Left cardiac atrium (tissue), 4 donors: ENCODE data around the gene TMBIM4. TPM values are rescaled to one million over a fixed set of nuclear protein-coding genes. Genes with fewer than 3 reads are reported as not detected.
"Not testable (repeated sequence)": the region's sequence is repeated elsewhere in the genome, so short reads cannot be mapped to it uniquely, and the experiment has no call there.

Experiments
- ATAC-seq, 2 donors: fragments of 200-7000 bp; cut with Tn5 transposase; one replicate each; pipeline ENCODE4 v1.9.1; 2020; ENCODE audit warnings: mild to moderate bottlenecking in 2 of 2, moderate library complexity in 2 of 2
- DNase-seq: peaks from one replicate; pipeline ENCODE4 v3.0.0-alpha.2; 2020
- intact Hi-C, 2 donors: fragments of 100-400 bp; cut with DNase I; formaldehyde crosslinking; loops; one replicate each; pipeline versions ENCODE4 v1.14.1 to v1.15.1; 2022 to 2023
- total RNA-seq, 2 donors: library from RNA; stranded (reverse); fragmentation: NEBNext Ultra II Directional; extraction: Animal tissue kit (Norgen Biotek cat#: 25700); gene quantifications; one replicate each; pipeline ENCODE4 v1.2.1, GENCODE V29; 2021
- donor health status: DM: no; HTN: yes; CAD: no.
- donor health status: DM: no; HTN: yes; CAD: no; lungs with severe emphysema.
- donor health status: DM: yes; HTN: yes; CAD: no.
- donor health status: Dilated cardiomyopathy.

The TMBIM4 gene
- total RNA-seq, 2 donors from 2014 or later = 92.2 to 101 TPM

- peak; percentile 95 for DNase-seq
- intact Hi-C loops = no loop called here
- ATAC-seq = peak; percentile 92 to 94
These were observed 19.0 kb upstream of the TMBIM4 start, which contains the start of gene IRAK3 for GRCh38 chr12:66188584-66189485. Gene IRAK3, plus strand, starts transcription at chr12:66189214. Its CDS starts 86 bp downstream, at chr12:66189300.

GRCh38 chr12:66187821-66188220, 18.0 kb upstream of the TMBIM4 start:
- ATAC-seq = no peak
- no peak for DNase-seq
- intact Hi-C loops = no loop called here

- intact Hi-C loops = no loop called here
- ATAC-seq (no peak), DNase-seq (no peak)
These were observed 17.2 kb upstream of the TMBIM4 start for GRCh38 chr12:66187036-66187435.

GRCh38 chr12:66184822-66185221, 15.0 kb upstream of the TMBIM4 start:
- DNase-seq, ATAC-seq, intact Hi-C loops: not testable (repeated sequence)

- no peak for DNase-seq
- intact Hi-C loops = no loop called here
These were observed 13.2 kb upstream of the TMBIM4 start for GRCh38 chr12:66182956-66183355.

GRCh38 chr12:66176105-66176900, 6.5 kb upstream of the TMBIM4 start:
- intact Hi-C loops = loop anchor here in 1 of 2 donors (10.0 kb wide), 1 partner anchor 58 kb away; no protein-coding TSS in a partner anchor
- no peak for DNase-seq
- ATAC-seq = peak; percentile 57 to 68

More at GRCh38 chr12:66182956-66183355, 13.2 kb upstream of the TMBIM4 start:
- no peak for ATAC-seq

- not testable (repeated sequence) for DNase-seq, ATAC-seq
- intact Hi-C loops = loop anchor here in 1 of 2 donors (10.0 kb wide), 1 partner anchor 60 kb away; no protein-coding TSS in a partner anchor
These were observed 4.9 kb upstream of the TMBIM4 start for GRCh38 chr12:66174391-66175325.

- intact Hi-C loops = loop anchor here in 1 of 2 donors (10.0 kb wide), 1 partner anchor 64 kb away; no protein-coding TSS in a partner anchor
- no peak for DNase-seq
- ATAC-seq = no peak
These were observed 810 bp upstream of the TMBIM4 start for GRCh38 chr12:66170606-66171005.

- intact Hi-C loops = loop anchor here in 1 of 2 donors (10.0 kb wide), 1 partner anchor 136 kb away; the partner anchor contains the start of gene HELB
- DNase-seq = no peak
- ATAC-seq = no peak
These were observed 1.4 kb downstream of the TMBIM4 start for GRCh38 chr12:66168410-66168809.

GRCh38 chr12:66166561-66166960, 3.2 kb downstream of the TMBIM4 start:
- intact Hi-C loops = loop anchor here in 1 of 2 donors (10.0 kb wide), 1 partner anchor 138 kb away; the partner anchor contains the start of gene HELB
- DNase-seq = no peak
- ATAC-seq = no peak

GRCh38 chr12:66165141-66165540, 4.7 kb downstream of the TMBIM4 start:
- intact Hi-C loops = loop anchor here in 1 of 2 donors (10.0 kb wide), 1 partner anchor 140 kb away; the partner anchor contains the start of gene HELB
- no peak for ATAC-seq

GRCh38 chr12:66164349-66164821, 5.4 kb downstream of the TMBIM4 start:
- intact Hi-C loops = loop anchor here in 1 of 2 donors (10.0 kb wide), 1 partner anchor 140 kb away; the partner anchor contains the start of gene HELB

More at GRCh38 chr12:66165141-66165540, 4.7 kb downstream of the TMBIM4 start:
- DNase-seq = no peak

GRCh38 chr12:66163289-66163688, 6.5 kb downstream of the TMBIM4 start:
- no peak for DNase-seq
- ATAC-seq = no peak
- intact Hi-C loops = loop anchor here in 1 of 2 donors (10.0 kb wide), 1 partner anchor 142 kb away; the partner anchor contains the start of gene HELB

More at GRCh38 chr12:66164349-66164821, 5.4 kb downstream of the TMBIM4 start:
- ATAC-seq (no peak), DNase-seq (no peak)

- DNase-seq = no peak
- ATAC-seq = no peak
- intact Hi-C loops = loop anchor here in 1 of 2 donors (10.0 kb wide), 1 partner anchor 142 kb away; the partner anchor contains the start of gene HELB
These were observed 7.1 kb downstream of the TMBIM4 start for GRCh38 chr12:66162701-66163100.

GRCh38 chr12:66160704-66161103, 9.1 kb downstream of the TMBIM4 start:
- intact Hi-C loops = loop anchor here in 1 of 2 donors (10.0 kb wide), 1 partner anchor 144 kb away; the partner anchor contains the start of gene HELB
- DNase-seq (no peak), ATAC-seq (no peak)

GRCh38 chr12:66159123-66159522, 10.7 kb downstream of the TMBIM4 start:
- ATAC-seq = no peak
- intact Hi-C loops = no loop called here

GRCh38 chr12:66156654-66157053, 13.1 kb downstream of the TMBIM4 start:
- no peak for ATAC-seq
- intact Hi-C loops = no loop called here
- no peak for DNase-seq

More at GRCh38 chr12:66159123-66159522, 10.7 kb downstream of the TMBIM4 start:
- no peak for DNase-seq
